Measurements from ENCODE around the gene ACP1.
A peak's percentile ranks its signal among the peaks of the same experiment; 100 is the strongest.

ACP1 gene

DNA sequence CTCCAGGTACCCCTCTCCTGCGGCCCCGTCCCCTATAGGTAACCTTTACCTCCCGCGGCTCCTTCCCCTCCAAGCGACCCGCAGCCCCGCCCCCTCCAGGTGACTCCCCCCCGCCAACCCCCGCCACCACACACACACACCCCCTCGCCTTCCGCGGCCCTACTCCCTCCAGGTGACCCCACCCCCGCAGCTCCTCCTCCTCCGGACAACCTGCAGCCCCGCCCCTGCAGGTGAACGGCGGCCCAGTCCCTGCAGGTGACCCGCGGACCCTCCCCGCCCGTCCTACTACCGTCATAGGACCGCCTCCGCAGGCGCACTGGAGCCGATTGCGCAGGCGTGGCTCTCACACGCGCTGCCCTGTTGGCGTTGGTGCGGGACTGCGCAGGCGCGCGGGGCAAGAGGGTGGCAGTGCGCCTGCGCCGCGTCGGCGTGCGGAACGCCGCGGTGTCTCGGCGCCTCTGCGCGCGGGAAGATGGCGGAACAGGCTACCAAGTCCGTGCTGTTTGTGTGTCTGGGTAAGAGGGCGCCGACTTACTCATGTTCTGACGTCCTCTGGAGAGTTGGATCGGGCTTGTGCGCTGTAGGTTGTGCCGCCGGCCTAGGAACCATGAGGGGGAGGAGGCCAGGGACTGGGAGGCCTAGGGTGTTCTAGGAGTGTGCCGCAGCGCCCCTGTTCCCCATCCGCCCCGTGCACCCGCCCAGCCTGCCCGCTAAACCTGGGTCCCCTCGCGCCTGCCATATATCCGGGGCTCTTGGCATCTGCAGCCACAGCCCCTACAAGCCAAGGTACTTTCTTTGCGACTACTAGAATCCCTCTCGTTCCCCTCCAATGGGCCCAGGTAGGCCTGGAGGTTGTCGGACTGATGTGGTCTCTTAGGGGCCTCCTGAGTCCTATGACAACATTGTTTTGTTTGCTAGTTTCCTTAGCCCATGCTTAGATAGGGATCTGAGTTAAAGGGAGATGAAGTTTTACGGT is at the start of gene ACP1:
Gene ACP1, plus strand, starts transcription at position 455 of the 976 bp plus-strand sequence. Its CDS starts 18 bp downstream, at position 473.
- Histone ChIP-seq H3K9ac (ENCODE audit: low read length) (peak within 1 kb of the TSS; percentile 89), H3K27me3 (ENCODE audit: control insufficient read depth, insufficient read depth, low read length) (no peaks in the 10 kb centered on the region), H3K9me3 (ENCODE audit: control insufficient read depth, low read length) (no peaks in the 10 kb centered on the region), H3K36me3 (ENCODE audit: control insufficient read depth, insufficient read depth, low read length) (no peaks in the 10 kb centered on the region), H3K4me3 (ENCODE audit: low read length) (peak within 1 kb of the TSS; percentile 86), H3K4me1 (ENCODE audit: control insufficient read depth, insufficient read depth, low read length) (peaks cover 27% of the 10 kb centered on the region)

DNA sequence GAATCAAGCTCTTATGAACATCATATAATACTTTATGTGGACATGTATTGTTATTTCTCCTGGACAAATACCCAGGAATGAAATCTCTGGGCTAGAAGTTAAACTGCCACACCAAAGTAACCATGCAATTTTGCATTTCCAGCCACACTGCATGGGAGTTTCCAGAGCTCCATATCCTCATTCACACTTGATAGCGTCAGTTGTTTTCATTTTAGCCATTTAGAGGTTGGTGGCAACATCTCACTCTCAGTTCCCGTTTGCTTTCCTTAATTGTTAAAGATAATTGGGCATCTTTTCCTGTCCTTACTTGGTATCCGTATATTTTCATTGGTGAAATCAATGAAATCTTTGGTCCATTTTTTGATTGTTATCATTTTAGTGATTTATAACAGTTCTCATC is 48.7 kb upstream of the ACP1 start:
- no peaks in the 10 kb centered on the region for H3K4me1 ChIP-seq (ENCODE audit: control insufficient read depth, insufficient read depth, low read length)
- peaks cover 14% of the 10 kb centered on the region for H3K27me3 ChIP-seq (ENCODE audit: control insufficient read depth, insufficient read depth, low read length)
- H3K9me3 ChIP-seq (ENCODE audit: control insufficient read depth, low read length) = no peaks in the 10 kb centered on the region
- no peaks in the 10 kb centered on the region for H3K36me3 ChIP-seq (ENCODE audit: control insufficient read depth, insufficient read depth, low read length)
- H3K4me3 ChIP-seq (ENCODE audit: low read length) = no peak overlapping the region
- H3K9ac ChIP-seq (ENCODE audit: low read length) = no peak overlapping the region

DNA sequence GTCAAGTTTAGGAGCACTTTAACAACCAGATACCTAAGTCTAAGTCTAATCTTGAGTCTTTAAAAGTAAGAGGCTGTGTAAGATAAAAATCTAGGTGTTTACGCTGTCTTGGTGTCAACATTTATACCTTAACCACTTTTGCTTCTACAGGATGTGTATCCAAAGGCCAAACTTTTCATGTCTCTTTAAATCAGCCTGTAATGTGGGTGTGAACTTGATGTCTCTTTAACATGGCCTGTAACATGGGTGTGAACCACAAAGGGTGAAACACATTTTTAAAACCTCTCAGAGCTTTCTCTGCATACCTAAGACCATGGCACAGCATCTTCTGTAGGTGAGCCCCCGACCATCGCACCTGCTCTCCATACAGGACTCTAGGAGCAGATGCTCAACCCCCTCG is 41.3 kb upstream of the ACP1 start:
- Histone ChIP-seq H3K9ac (ENCODE audit: low read length) (no peak overlapping the region), H3K27me3 (ENCODE audit: control insufficient read depth, insufficient read depth, low read length) (no peaks in the 10 kb centered on the region), H3K4me1 (ENCODE audit: control insufficient read depth, insufficient read depth, low read length) (no peaks in the 10 kb centered on the region), H3K9me3 (ENCODE audit: control insufficient read depth, low read length) (no peaks in the 10 kb centered on the region), H3K36me3 (ENCODE audit: control insufficient read depth, insufficient read depth, low read length) (no peaks in the 10 kb centered on the region), H3K4me3 (ENCODE audit: low read length) (no peak overlapping the region)

DNA sequence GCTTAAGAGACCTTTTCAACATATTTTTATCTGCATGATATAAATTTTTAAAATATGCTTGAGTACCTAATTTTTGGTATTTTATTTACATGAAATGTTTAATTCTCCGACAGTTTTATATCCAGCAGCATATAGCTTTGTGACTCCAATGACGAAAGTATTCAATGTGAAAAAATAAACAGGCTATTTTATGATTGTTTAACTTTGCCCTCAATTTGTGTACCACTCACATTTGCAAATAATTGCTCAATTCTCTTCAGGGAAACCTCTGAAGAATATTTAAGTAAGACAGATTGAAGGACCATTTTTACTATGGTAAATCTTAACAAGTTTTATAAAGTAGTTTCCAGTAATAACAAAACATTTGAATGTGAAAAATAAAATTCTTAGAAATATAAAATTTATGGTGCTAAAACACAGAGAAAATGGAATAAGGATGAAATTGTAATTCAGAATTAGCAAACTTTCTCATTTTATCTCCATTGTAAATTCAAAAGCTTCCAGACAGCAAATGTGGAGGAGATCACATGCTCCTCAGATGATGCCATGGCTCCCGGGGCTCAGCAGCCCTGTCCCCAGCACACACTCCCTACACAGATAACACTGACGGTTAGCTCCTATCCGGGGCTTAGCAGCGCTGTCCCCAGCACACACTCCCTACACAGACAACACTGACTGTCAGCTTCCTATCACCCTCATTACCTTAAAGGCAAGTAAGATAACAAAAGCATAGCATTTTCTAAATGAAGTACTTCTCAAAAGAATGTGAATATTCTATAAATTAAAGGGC is 40.6 kb upstream of the ACP1 start:
- Histone ChIP-seq H3K4me1 (ENCODE audit: control insufficient read depth, insufficient read depth, low read length) (no peaks in the 10 kb centered on the region), H3K36me3 (ENCODE audit: control insufficient read depth, insufficient read depth, low read length) (no peaks in the 10 kb centered on the region), H3K9me3 (ENCODE audit: control insufficient read depth, low read length) (no peaks in the 10 kb centered on the region), H3K4me3 (ENCODE audit: low read length) (no peak overlapping the region), H3K27me3 (ENCODE audit: control insufficient read depth, insufficient read depth, low read length) (no peaks in the 10 kb centered on the region), H3K9ac (ENCODE audit: low read length) (no peak overlapping the region)

DNA sequence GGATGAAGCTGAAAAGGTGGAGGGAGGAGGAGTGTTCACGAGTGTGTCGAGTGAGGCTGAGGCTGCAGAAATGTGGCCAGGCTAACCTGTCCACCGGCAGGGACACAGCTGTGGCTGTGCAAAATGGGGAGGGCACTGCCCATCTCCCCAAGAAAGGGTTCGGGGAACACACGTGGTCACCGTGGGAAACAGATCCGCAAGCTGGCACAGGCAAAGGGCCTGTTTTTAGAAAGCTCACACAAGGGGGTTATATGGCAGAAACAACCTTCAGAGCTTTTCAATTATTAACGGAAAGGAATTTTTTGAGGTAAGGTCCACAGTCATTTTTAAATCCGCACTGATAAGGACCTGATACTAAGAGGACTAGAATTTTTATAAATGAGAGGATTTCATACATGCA is 36.6 kb upstream of the ACP1 start:
- Histone ChIP-seq H3K4me1 (ENCODE audit: control insufficient read depth, insufficient read depth, low read length) (no peaks in the 10 kb centered on the region), H3K36me3 (ENCODE audit: control insufficient read depth, insufficient read depth, low read length) (no peaks in the 10 kb centered on the region), H3K9ac (ENCODE audit: low read length) (no peak overlapping the region), H3K4me3 (ENCODE audit: low read length) (no peak overlapping the region), H3K9me3 (ENCODE audit: control insufficient read depth, low read length) (no peaks in the 10 kb centered on the region), H3K27me3 (ENCODE audit: control insufficient read depth, insufficient read depth, low read length) (no peaks in the 10 kb centered on the region)

DNA sequence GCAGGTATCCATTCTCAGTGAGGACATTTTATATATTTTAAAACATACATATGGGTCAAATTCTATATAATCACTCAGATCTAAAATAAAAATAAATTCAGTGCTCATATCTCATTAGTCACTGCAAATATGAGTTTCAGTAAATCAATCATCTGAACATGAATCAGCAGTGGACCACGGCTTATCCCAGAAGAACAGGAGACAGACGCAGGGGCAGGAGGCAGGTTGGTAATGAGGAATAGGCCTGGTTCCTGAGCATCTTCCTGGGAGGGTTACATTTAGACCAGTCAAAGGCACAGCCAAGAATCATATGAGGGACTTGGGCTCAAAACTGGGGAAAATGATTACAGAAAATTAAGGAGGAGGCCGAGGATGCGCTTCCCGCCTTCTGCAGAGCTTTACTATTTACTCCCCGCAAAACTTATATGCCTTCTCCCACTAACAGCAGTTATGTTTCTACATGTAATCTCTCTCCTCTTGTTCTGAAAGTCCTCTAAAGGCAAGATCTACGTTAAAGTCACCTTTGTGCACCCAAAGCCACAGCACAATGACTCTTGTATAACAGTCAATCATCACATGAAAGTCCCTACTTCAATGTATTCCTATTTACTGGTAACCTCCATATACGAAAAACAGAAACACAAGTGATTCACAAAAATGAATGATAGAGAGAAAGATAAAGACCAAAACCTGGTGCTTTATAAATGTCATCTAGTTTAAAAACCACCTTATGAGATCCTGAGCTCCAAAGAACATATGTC is 36.0 kb upstream of the ACP1 start:
- H3K36me3 ChIP-seq (ENCODE audit: control insufficient read depth, insufficient read depth, low read length) = peaks cover 4% of the 10 kb centered on the region
- H3K27me3 ChIP-seq (ENCODE audit: control insufficient read depth, insufficient read depth, low read length) = no peaks in the 10 kb centered on the region
- no peak overlapping the region for H3K9ac ChIP-seq (ENCODE audit: low read length)
- no peaks in the 10 kb centered on the region for H3K4me1 ChIP-seq (ENCODE audit: control insufficient read depth, insufficient read depth, low read length)
- H3K4me3 ChIP-seq (ENCODE audit: low read length) = no peak overlapping the region
- no peaks in the 10 kb centered on the region for H3K9me3 ChIP-seq (ENCODE audit: control insufficient read depth, low read length)

DNA sequence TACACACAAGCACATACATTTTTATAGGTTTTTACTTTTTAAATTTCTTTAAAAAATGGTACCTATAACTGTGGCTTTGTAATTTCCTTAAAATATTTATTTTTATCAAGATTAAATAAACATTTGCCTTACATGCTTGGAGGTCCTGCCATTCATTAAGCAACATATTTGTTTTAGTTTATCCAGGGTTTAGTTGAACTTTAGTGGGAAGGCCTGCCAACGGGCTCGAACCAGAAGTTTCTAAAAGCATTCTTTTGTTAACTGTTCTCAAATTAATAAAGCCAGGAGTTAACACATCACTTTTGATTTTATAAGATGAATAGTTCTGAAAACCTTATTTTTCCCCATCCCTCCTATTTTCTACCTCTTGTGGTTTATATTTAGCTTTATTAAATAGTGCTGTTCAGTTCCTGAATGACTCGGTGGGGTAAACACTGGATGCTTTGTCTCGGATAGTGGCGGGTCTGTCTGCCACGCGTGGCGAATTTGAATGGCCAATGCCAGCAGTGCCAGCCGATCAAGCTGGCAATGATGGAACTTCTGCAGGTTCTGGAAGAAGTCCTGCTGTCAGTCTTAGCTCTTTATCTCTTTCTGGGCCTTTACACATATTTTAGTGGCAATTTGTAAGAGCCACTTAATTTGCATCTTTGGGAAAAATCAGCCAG is 33.1 kb upstream of the ACP1 start:
- Histone ChIP-seq H3K4me1 (ENCODE audit: control insufficient read depth, insufficient read depth, low read length) (no peaks in the 10 kb centered on the region), H3K9me3 (ENCODE audit: control insufficient read depth, low read length) (no peaks in the 10 kb centered on the region), H3K36me3 (ENCODE audit: control insufficient read depth, insufficient read depth, low read length) (peaks cover 5% of the 10 kb centered on the region), H3K9ac (ENCODE audit: low read length) (no peak overlapping the region), H3K4me3 (ENCODE audit: low read length) (no peak overlapping the region), H3K27me3 (ENCODE audit: control insufficient read depth, insufficient read depth, low read length) (no peaks in the 10 kb centered on the region)

DNA sequence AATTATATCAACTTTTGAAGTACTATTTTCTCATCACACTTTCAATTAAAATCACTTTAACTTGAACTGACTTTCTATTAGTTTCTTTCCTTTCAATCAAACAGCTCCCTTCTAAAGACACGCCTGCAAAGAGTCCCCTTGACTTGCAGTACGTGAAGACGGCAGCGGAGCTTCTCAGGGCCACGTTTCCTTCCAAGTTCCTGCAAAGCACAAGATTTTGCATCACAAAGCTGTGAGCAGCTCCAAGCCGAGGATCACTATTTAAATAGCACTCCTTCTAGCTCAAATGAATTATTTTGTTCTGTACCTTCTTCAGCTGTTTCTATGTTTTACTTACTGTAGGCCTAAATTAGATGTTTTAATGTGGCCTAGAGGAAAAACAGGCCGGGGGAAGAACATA is 31.7 kb upstream of the ACP1 start:
- Histone ChIP-seq H3K4me3 (ENCODE audit: low read length) (no peak overlapping the region), H3K9ac (ENCODE audit: low read length) (no peak overlapping the region), H3K4me1 (ENCODE audit: control insufficient read depth, insufficient read depth, low read length) (no peaks in the 10 kb centered on the region), H3K36me3 (ENCODE audit: control insufficient read depth, insufficient read depth, low read length) (peaks cover 5% of the 10 kb centered on the region), H3K9me3 (ENCODE audit: control insufficient read depth, low read length) (no peaks in the 10 kb centered on the region), H3K27me3 (ENCODE audit: control insufficient read depth, insufficient read depth, low read length) (no peaks in the 10 kb centered on the region)

DNA sequence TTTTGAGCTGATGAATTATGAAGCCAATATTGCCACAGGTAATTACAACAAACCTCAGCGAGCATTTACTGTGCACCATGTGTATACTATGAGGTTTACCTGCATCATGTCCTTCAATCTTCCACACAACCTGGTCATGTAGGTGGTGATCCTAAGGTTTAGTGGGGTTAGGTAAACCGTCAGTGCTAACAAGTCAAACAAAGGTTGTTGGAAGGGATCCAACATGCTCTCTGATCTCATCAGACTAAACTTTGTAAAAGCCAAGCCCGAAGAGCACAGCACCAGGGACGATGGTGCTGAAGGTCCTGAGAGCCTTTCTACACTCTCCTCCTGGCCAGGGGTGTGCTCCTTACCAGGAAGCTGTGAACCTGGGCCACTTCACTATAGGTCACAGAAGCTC is 30.3 kb upstream of the ACP1 start:
- no peaks in the 10 kb centered on the region for H3K9me3 ChIP-seq (ENCODE audit: control insufficient read depth, low read length)
- no peak overlapping the region for H3K4me3 ChIP-seq (ENCODE audit: low read length)
- no peaks in the 10 kb centered on the region for H3K4me1 ChIP-seq (ENCODE audit: control insufficient read depth, insufficient read depth, low read length)
- no peak overlapping the region for H3K9ac ChIP-seq (ENCODE audit: low read length)
- H3K36me3 ChIP-seq (ENCODE audit: control insufficient read depth, insufficient read depth, low read length) = peaks cover 5% of the 10 kb centered on the region
- no peaks in the 10 kb centered on the region for H3K27me3 ChIP-seq (ENCODE audit: control insufficient read depth, insufficient read depth, low read length)

DNA sequence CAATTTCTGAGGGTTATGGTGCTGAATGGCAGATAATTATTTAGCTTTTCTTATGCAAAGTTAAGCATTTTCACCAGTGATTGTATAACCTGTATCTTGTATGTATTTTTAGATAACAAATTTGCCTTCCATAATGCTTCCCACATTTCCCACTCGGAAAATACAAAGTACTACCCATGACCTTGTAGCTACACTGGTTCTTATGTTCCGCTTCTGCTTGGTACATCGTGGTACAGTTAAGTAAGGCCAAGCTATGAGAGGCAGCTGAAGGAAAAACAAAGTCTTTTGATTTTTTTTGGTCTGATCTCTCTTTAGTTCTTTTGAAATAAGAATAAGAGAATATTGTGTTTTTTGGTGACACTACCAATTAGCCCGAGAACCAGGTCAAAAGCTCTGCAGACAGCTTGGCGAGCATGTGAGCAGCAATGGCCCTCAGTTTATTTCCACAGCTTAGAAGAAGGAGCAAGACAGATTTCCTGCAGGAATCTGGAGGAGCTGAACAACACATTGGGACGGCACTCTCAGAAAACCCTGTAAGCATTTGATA is 27.7 kb upstream of the ACP1 start:
- no peak overlapping the region for H3K9ac ChIP-seq (ENCODE audit: low read length)
- no peaks in the 10 kb centered on the region for H3K9me3 ChIP-seq (ENCODE audit: control insufficient read depth, low read length)
- H3K4me3 ChIP-seq (ENCODE audit: low read length) = no peak overlapping the region
- peaks cover 5% of the 10 kb centered on the region for H3K36me3 ChIP-seq (ENCODE audit: control insufficient read depth, insufficient read depth, low read length)
- no peaks in the 10 kb centered on the region for H3K27me3 ChIP-seq (ENCODE audit: control insufficient read depth, insufficient read depth, low read length)
- no peaks in the 10 kb centered on the region for H3K4me1 ChIP-seq (ENCODE audit: control insufficient read depth, insufficient read depth, low read length)

DNA sequence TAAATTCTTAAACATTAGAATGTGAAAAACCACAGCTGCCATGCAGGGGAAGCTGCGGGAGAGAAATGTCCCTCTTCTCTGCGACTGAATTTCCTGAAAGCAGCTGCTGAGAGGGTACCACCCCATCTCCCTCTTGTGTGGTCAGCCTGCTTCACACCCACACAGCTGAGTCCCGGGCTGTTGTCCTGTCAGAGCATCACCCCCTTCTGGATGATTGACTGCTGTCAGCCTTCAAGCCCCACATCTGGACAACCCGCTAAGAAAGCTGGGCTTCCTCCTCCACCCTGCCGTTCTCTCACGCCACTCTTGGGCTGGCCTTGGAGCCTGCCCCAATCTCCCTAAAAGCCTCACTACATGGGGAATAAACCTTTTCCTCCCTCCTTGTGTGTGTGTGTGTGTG is 26.9 kb upstream of the ACP1 start:
- Histone ChIP-seq H3K4me3 (ENCODE audit: low read length) (no peak overlapping the region), H3K4me1 (ENCODE audit: control insufficient read depth, insufficient read depth, low read length) (no peaks in the 10 kb centered on the region), H3K9ac (ENCODE audit: low read length) (no peak overlapping the region), H3K27me3 (ENCODE audit: control insufficient read depth, insufficient read depth, low read length) (no peaks in the 10 kb centered on the region), H3K9me3 (ENCODE audit: control insufficient read depth, low read length) (no peaks in the 10 kb centered on the region), H3K36me3 (ENCODE audit: control insufficient read depth, insufficient read depth, low read length) (peaks cover 5% of the 10 kb centered on the region)

Data from mucosa of stomach (tissue), 1 donor.